Measurements from ENCODE around the gene SS18L1.

GRCh38 chr20:62179162-62179504 is 35.6 kb downstream of the SS18L1 start:
- TF ChIP-seq CTCF (conservative IDR thresholded peaks at IDR 0.05; ENCODE audit: low read depth in 2 of 2) (no peak), POLR2AphosphoS5 (IDR thresholded peaks at IDR 0.05; ENCODE audit: low read depth) (no peak)
